Loucy (cell line): ENCODE data around the gene FETUB.
"Not testable (repeated sequence)": the region's sequence is repeated elsewhere in the genome, so short reads cannot be mapped to it uniquely, and the experiment has no call there.

Source experiments
- H2AFZ ChIP-seq: fragments of 200-600 bp; sonication (generic); 2 replicates; pipeline ENCODE4 v1.6.0; 2016; ENCODE audit warnings: antibody characterized with exemption, mild to moderate bottlenecking, low read length, moderate library complexity
- H3F3A ChIP-seq: fragments of 200-600 bp; 2 replicates; pipeline ENCODE4 v1.6.0; 2016; ENCODE audit warnings: antibody characterized with exemption, low read depth, mild to moderate bottlenecking
- H3K27me3 ChIP-seq: fragments of 200-600 bp; sonication (generic); 2 replicates; pipeline ENCODE4 v1.6.1; 2014; ENCODE audit warnings: low read length, mild to moderate bottlenecking; ENCODE audit not compliant: insufficient read depth, poor library complexity, severe bottlenecking
- H3K36me3 ChIP-seq: fragments of 200-600 bp; sonication (generic); 2 replicates; pipeline ENCODE4 v1.6.1; 2016; ENCODE audit warnings: low read length; ENCODE audit not compliant: insufficient read depth
- H3K4me1 ChIP-seq: fragments of 200-600 bp; sonication (generic); 2 replicates; pipeline ENCODE4 v1.5.1; 2014; ENCODE audit warnings: low read length, mild to moderate bottlenecking; ENCODE audit not compliant: insufficient read depth, poor library complexity, severe bottlenecking
- H3K4me2 ChIP-seq: fragments of 200-600 bp; sonication (generic); 2 replicates; pipeline ENCODE4 v1.6.0; 2014; ENCODE audit warnings: antibody characterized with exemption, low read length, low read depth, mild to moderate bottlenecking; ENCODE audit not compliant: poor library complexity, severe bottlenecking
- H3K4me3 ChIP-seq: fragments of 200-600 bp; sonication (generic); 2 replicates; pipeline ENCODE4 v1.5.1; 2014; ENCODE audit warnings: low read length, mild to moderate bottlenecking, mixed read lengths; ENCODE audit not compliant: poor library complexity, severe bottlenecking
- H3K79me2 ChIP-seq: fragments of 200-600 bp; sonication (generic); 2 replicates; pipeline ENCODE4 v1.6.1; 2014; ENCODE audit warnings: low read length; ENCODE audit not compliant: insufficient read depth
- H3K9ac ChIP-seq: fragments of 200-600 bp; sonication (generic); 2 replicates; pipeline ENCODE4 v1.6.0; 2014; ENCODE audit warnings: mild to moderate bottlenecking, low read depth, low read length, moderate library complexity; ENCODE audit not compliant: poor library complexity, severe bottlenecking
- H3K9me2 ChIP-seq: fragments of 200-600 bp; sonication (generic); replicated peaks from 2 replicates; pipeline ENCODE4 v1.6.1; 2016; ENCODE audit warnings: low read depth, low read length, mixed read lengths
- H3K9me3 ChIP-seq: fragments of 200-600 bp; sonication (generic); 2 replicates; pipeline ENCODE4 v1.6.1; 2014; ENCODE audit warnings: mild to moderate bottlenecking, antibody characterized with exemption, low read length, low read depth; ENCODE audit not compliant: insufficient read depth
- H4K20me1 ChIP-seq: fragments of 200-600 bp; sonication (generic); 2 replicates; pipeline ENCODE4 v1.6.0; 2014; ENCODE audit warnings: antibody characterized with exemption, low read length, mild to moderate bottlenecking; ENCODE audit not compliant: insufficient read depth, poor library complexity, severe bottlenecking
- EZH2phosphoT487 ChIP-seq: fragments of 200-600 bp; IDR thresholded peaks from 2 replicates; pipeline ENCODE4 v1.6.1; 2018; ENCODE audit warnings: antibody characterized with exemption, mild to moderate bottlenecking, moderate library complexity, borderline replicate concordance
- TF ChIP-seq, protein P1 (sequence below): fragments of 200-600 bp; sonication (generic); conservative IDR thresholded peaks from 2 replicates; pipeline ENCODE4 v1.5.1; 2014; ENCODE audit warnings: mild to moderate bottlenecking, antibody characterized with exemption, low read length

FETUB gene

DNA sequence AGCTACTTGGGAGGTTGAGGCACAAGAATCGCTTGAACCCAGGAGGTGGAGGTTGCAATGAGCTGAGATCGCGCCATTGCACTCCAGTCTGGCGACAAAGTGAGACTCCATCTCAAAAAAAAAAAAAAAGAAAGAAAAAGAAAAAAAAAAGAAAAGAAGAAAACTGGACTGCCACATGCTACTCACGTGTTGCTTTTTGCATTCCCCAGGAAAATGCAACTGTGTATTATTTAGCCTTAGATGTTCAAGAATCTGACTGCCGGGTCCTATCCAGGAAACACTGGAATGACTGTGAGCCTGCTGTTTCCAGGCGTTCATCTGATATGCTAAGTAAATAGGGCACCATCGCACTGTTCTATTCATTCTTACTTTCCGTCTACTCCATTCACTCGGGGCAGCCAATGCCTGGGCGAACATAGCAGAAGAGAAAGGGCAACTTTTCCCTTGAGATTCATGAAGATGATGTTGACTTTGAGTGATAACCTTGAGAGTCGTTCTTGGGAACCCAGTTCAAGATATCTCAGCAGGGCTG is 47.0 kb downstream of the FETUB start:
- Histone ChIP-seq H3K4me1 (no peaks in the 10 kb centered on the region), H3K4me2 (no peak overlapping the region), H3F3A (no peaks in the 10 kb centered on the region), H3K9me3 (no peaks in the 10 kb centered on the region; the same call in 1 of the 2 replicates), H3K79me2 (no peaks in the 10 kb centered on the region), H3K4me3 (no peak overlapping the region), H3K9ac (no peak overlapping the region), H3K36me3 (no peaks in the 10 kb centered on the region), H4K20me1 (no peaks in the 10 kb centered on the region), H3K27me3 (no peaks in the 10 kb centered on the region), H3K9me2 (no peaks in the 10 kb centered on the region), H2AFZ (no peak overlapping the region)
- TF ChIP-seq, protein P1, sequence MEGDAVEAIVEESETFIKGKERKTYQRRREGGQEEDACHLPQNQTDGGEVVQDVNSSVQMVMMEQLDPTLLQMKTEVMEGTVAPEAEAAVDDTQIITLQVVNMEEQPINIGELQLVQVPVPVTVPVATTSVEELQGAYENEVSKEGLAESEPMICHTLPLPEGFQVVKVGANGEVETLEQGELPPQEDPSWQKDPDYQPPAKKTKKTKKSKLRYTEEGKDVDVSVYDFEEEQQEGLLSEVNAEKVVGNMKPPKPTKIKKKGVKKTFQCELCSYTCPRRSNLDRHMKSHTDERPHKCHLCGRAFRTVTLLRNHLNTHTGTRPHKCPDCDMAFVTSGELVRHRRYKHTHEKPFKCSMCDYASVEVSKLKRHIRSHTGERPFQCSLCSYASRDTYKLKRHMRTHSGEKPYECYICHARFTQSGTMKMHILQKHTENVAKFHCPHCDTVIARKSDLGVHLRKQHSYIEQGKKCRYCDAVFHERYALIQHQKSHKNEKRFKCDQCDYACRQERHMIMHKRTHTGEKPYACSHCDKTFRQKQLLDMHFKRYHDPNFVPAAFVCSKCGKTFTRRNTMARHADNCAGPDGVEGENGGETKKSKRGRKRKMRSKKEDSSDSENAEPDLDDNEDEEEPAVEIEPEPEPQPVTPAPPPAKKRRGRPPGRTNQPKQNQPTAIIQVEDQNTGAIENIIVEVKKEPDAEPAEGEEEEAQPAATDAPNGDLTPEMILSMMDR = no peak
- TF ChIP-seq EZH2phosphoT487 = no peak

DNA sequence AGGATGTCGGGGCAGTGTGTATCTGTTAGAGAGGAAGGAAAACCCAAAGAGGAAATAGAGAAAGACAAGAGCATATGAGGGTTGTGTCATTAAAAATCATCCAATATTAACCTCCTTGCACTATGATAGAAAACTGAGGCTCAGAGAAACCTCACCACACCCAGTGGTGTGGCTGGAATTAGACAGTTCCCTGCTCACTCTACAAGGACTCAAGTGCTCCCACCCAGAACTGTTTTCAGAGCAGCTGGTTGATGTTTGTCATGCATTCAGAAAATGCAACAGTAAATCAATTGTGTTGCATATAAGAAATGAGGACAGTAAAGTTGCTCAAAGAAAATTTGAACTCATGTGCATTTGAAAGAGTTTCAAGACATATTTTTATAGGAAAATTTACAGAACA is 50.1 kb downstream of the FETUB start:
- H2AFZ ChIP-seq, H3K36me3 ChIP-seq, H3K4me3 ChIP-seq, H3K4me2 ChIP-seq, H3K27me3 ChIP-seq, H3K9ac ChIP-seq, H3K9me2 ChIP-seq, H3K79me2 ChIP-seq, H3F3A ChIP-seq, H3K4me1 ChIP-seq, H3K9me3 ChIP-seq, H4K20me1 ChIP-seq: not testable (repeated sequence)

DNA sequence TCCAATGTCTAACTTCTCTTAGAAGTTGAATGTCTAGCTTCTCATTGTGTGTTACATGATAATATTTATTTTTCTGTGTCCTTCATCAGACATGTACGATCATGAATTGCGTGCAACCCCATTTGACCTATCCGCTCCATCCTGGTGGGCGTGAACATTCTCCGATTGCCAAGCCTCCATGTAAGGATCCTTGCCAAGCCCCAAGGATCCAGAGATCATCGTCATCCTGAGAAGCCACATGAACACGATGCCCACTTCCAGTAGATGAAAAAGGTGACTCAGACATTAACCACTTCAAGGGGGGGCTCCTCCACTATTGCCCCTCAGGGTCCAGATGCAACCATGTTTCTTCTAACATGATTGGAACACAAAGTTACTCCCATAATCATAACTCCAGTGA is 51.5 kb downstream of the FETUB start:
- Histone ChIP-seq H3F3A (no peaks in the 10 kb centered on the region), H3K4me2 (no peak overlapping the region)
- no peak for TF ChIP-seq EZH2phosphoT487
- TF ChIP-seq, protein P1 = no peak

DNA sequence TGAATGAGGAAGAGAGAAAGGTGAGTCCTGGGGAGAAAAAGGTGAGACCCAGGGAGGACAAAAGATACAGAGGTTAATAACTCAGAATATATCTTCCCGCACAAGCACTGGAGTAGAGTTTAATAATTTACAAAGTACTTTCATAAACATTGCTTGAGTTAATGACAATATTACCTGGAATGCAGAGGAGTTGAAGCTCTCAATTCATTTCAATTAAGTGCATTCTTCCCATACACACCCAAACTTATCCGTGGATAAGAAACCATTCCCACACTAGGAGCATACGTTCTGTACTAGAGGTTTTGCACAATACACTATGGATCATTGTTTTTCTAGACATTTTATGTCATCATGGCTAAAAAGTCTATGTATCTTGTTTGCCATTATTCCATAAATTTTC is 53.6 kb downstream of the FETUB start:
- Histone ChIP-seq H3K36me3 (no peaks in the 10 kb centered on the region), H3K4me1 (no peaks in the 10 kb centered on the region), H3K4me2 (no peak overlapping the region), H3K9me2 (no peaks in the 10 kb centered on the region), H3K9ac (no peak overlapping the region), H3K79me2 (no peaks in the 10 kb centered on the region), H3K27me3 (no peaks in the 10 kb centered on the region), H3K4me3 (no peak overlapping the region), H3K9me3 (no peaks in the 10 kb centered on the region), H3F3A (no peaks in the 10 kb centered on the region), H2AFZ (no peak overlapping the region), H4K20me1 (no peaks in the 10 kb centered on the region)
- no peak for TF ChIP-seq EZH2phosphoT487
- TF ChIP-seq, protein P1 = no peak

More for the DNA sequence above, 51.5 kb downstream of the FETUB start:
- H3K9me2 ChIP-seq = no peaks in the 10 kb centered on the region
- H3K9me3 ChIP-seq = no peaks in the 10 kb centered on the region
- no peaks in the 10 kb centered on the region for H3K27me3 ChIP-seq
- H4K20me1 ChIP-seq = no peaks in the 10 kb centered on the region
- no peak overlapping the region for H3K9ac ChIP-seq
- H3K79me2 ChIP-seq = no peaks in the 10 kb centered on the region
- no peaks in the 10 kb centered on the region for H3K4me1 ChIP-seq
- no peak overlapping the region for H2AFZ ChIP-seq
- H3K4me3 ChIP-seq = no peak overlapping the region
- no peaks in the 10 kb centered on the region for H3K36me3 ChIP-seq
